GM18508 (cell line): ENCODE measurements around the gene KCNN3.

ENCODE experiments used
- ATAC-seq: cut with Tn5 transposase; IDR thresholded peaks from one replicate; pipeline ENCODE4 v1.9.1; 2021; ENCODE audit warnings: moderate number of reproducible peaks; ENCODE audit not compliant: insufficient read depth, unreplicated experiment

Gene KCNN3

GRCh38 chr1:154777781-154778180 lies 92.3 kb downstream of the KCNN3 start:
- ATAC-seq: no peak

- ATAC-seq: no peak
These were observed 92.9 kb downstream of the KCNN3 start for GRCh38 chr1:154777154-154777553.

- ATAC-seq: no peak
These were observed 94.2 kb downstream of the KCNN3 start for GRCh38 chr1:154775621-154776605.

GRCh38 chr1:154774175-154774855 lies 95.8 kb downstream of the KCNN3 start:
- ATAC-seq: no peak

- no peak for ATAC-seq
These were observed 96.5 kb downstream of the KCNN3 start for GRCh38 chr1:154773551-154773950.

- no peak for ATAC-seq
These were observed 97.2 kb downstream of the KCNN3 start for GRCh38 chr1:154772606-154773506.

- ATAC-seq: no peak
These were observed 98.0 kb downstream of the KCNN3 start for GRCh38 chr1:154772056-154772455.

GRCh38 chr1:154770897-154771594 lies 99.0 kb downstream of the KCNN3 start:
- no peak for ATAC-seq

GRCh38 chr1:154769193-154769895 lies 100.7 kb downstream of the KCNN3 start:
- ATAC-seq: no peak

- ATAC-seq: no peak
These were observed 101.5 kb downstream of the KCNN3 start for GRCh38 chr1:154768456-154769125.

- no peak for ATAC-seq
These were observed 102.5 kb downstream of the KCNN3 start for GRCh38 chr1:154767315-154768240.

GRCh38 chr1:154765970-154766369 lies 104.1 kb downstream of the KCNN3 start:
- ATAC-seq: no peak

- ATAC-seq: no peak
These were observed 105.3 kb downstream of the KCNN3 start for GRCh38 chr1:154764773-154765172.

- ATAC-seq: no peak
These were observed 105.9 kb downstream of the KCNN3 start for GRCh38 chr1:154764181-154764580.

- ATAC-seq: no peak
These were observed 109.6 kb downstream of the KCNN3 start for GRCh38 chr1:154760469-154760933.

GRCh38 chr1:154759793-154760192 lies 110.3 kb downstream of the KCNN3 start:
- ATAC-seq: no peak

GRCh38 chr1:154759196-154759595 lies 110.9 kb downstream of the KCNN3 start:
- no peak for ATAC-seq

- no peak for ATAC-seq
These were observed 111.7 kb downstream of the KCNN3 start for GRCh38 chr1:154758346-154758745.
